GM12872 (cell line): ENCODE results near the gene GABRG3.

Experiments used
- TF ChIP-seq, protein P1 (sequence below): IDR thresholded peaks from 3 replicates; pipeline ENCODE4 v1.5.1; 2011; ENCODE audit warnings: low read depth, mild to moderate bottlenecking, low read length, moderate library complexity; ENCODE audit not compliant: insufficient read depth

The GABRG3 gene

DNA sequence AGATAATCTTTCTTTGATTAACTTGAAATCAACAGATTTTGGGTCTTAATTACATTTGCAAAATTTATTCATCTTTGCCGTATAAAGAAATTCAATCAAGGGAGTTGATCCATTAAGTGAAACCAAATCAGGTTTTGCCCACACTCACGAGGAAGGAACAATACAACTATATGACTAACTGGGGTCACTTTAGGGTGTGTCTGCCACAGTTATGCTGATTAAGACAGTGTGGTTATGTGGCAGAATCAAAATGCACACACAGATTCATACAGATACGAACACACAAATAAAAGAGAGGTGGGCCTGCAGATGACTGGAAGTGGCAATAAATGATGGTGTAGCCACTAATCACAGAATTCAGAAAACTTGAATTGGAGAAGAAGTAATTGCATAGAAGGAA lies 543.5 kb downstream of the GABRG3 start:
- TF ChIP-seq, protein P1, sequence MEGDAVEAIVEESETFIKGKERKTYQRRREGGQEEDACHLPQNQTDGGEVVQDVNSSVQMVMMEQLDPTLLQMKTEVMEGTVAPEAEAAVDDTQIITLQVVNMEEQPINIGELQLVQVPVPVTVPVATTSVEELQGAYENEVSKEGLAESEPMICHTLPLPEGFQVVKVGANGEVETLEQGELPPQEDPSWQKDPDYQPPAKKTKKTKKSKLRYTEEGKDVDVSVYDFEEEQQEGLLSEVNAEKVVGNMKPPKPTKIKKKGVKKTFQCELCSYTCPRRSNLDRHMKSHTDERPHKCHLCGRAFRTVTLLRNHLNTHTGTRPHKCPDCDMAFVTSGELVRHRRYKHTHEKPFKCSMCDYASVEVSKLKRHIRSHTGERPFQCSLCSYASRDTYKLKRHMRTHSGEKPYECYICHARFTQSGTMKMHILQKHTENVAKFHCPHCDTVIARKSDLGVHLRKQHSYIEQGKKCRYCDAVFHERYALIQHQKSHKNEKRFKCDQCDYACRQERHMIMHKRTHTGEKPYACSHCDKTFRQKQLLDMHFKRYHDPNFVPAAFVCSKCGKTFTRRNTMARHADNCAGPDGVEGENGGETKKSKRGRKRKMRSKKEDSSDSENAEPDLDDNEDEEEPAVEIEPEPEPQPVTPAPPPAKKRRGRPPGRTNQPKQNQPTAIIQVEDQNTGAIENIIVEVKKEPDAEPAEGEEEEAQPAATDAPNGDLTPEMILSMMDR = no peak

GRCh38 chr15:27527490-27528067 lies 556.6 kb downstream of the GABRG3 start:
- TF ChIP-seq, protein P1 = no peak

- TF ChIP-seq, protein P1 = no peak
Observed at GRCh38 chr15:27529399-27529798, 558.4 kb downstream of the GABRG3 start.

GRCh38 chr15:27530994-27531393 lies 560.0 kb downstream of the GABRG3 start:
- TF ChIP-seq, protein P1 = no peak

DNA sequence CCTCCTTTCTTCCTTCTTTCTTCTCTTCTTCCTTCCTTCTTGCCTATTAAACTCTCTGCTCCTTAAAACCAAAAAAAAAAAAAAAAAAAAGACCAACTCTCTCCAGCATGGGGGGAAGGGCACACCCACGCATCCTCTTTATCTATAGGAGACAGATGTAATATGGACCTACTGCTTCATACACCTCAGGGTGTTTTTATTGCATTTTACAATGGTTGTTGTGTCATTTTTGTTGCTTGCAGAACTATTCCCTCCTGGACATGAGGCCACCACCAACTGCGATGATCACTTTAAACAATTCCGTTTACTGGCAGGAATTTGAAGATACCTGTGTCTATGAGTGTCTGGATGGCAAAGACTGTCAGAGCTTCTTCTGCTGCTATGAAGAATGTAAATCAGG lies 561.4 kb downstream of the GABRG3 start:
- TF ChIP-seq, protein P1 = no peak

GRCh38 chr15:27535445-27536129 lies 564.6 kb downstream of the GABRG3 start:
- TF ChIP-seq, protein P1 = no peak

- TF ChIP-seq, protein P1 = no peak
Observed at GRCh38 chr15:27538325-27538724, 567.3 kb downstream of the GABRG3 start.
